Vagina (tissue), 2 donors: ENCODE measurements around the gene NME3. TPM values are rescaled to one million over a fixed set of nuclear protein-coding genes. Genes with fewer than 3 reads are reported as not detected.

Source experiments
- DNase-seq, 2 donors: peaks; one replicate each; pipeline ENCODE4 v3.0.0-alpha.2; 2017; ENCODE audit errors: extremely low spot score in 2 of 2
- H3K27ac ChIP-seq: fragments of 200-600 bp; sonication (generic); one replicate; pipeline ENCODE4 v1.5.1; 2019
- H3K27me3 ChIP-seq: fragments of 200-600 bp; sonication (generic); one replicate; pipeline ENCODE4 v1.5.1; 2019
- H3K36me3 ChIP-seq, 2 donors: fragments of 200-600 bp; sonication (generic); one replicate each; pipeline ENCODE4 v1.5.1; 2017 to 2019
- H3K4me1 ChIP-seq: fragments of 200-600 bp; sonication (generic); one replicate; pipeline ENCODE4 v1.5.1; 2019
- H3K4me3 ChIP-seq, 2 donors: fragments of 200-600 bp; sonication (generic); 1 replicate in 1 of 2; 2 replicates in 1 of 2; pipeline ENCODE4 v1.5.1; 2016 to 2019
- H3K9me3 ChIP-seq: fragments of 200-600 bp; sonication (generic); one replicate; pipeline ENCODE4 v1.5.1; 2019
- CTCF ChIP-seq, 3 experiments: fragments of 450-650 bp in 2 of 3; fragments of 200-600 bp in 1 of 3; sonication (generic) in 1 of 3; IDR thresholded peaks; one replicate each; pipeline ENCODE4 v1.5.1; 2017 to 2019; ENCODE audit warnings: antibody characterized with exemption in 3 of 3, mild to moderate bottlenecking in 2 of 3, moderate library complexity in 2 of 3
- POLR2A ChIP-seq, 2 donors: fragments of 450-650 bp; IDR thresholded peaks; one replicate each; pipeline ENCODE4 v1.6.1; 2017; ENCODE audit warnings: antibody characterized with exemption in 2 of 2, mild to moderate bottlenecking in 2 of 2, moderate library complexity in 2 of 2
- POLR2AphosphoS5 ChIP-seq, 2 donors: sonication (generic); formaldehyde crosslinking; IDR thresholded peaks; one replicate each; pipeline ENCODE4 v1.9.0; 2017; ENCODE audit warnings: antibody characterized with exemption in 2 of 2, mild to moderate bottlenecking in 2 of 2, low read depth in 1 of 2; ENCODE audit not compliant: insufficient read depth in 1 of 2
- intact Hi-C: fragments of 100-400 bp; cut with DNase I; formaldehyde crosslinking; loops from one replicate; pipeline ENCODE4 v1.15.1; 2023
- total RNA-seq: library from RNA; depleted of rRNA; stranded (reverse); fragments of >200 nt; gene quantifications from one replicate; pipeline ENCODE4 v1.2.3, GENCODE V29; 2016

The NME3 gene
- total RNA-seq, 1 donor from 2014 or later = 96.0 TPM

GRCh38 chr16:1759511-1759910 is 11.8 kb downstream of the NME3 start:
- no peak overlapping the region for H3K27ac ChIP-seq
- no peak for DNase-seq
- peaks cover 0 to 54% of the 10 kb centered on the region in 2 donors for H3K36me3 ChIP-seq
- intact Hi-C loops = no loop called here
- no peaks in the 10 kb centered on the region for H3K4me1 ChIP-seq
- no peaks in the 10 kb centered on the region for H3K9me3 ChIP-seq
- H3K27me3 ChIP-seq = no peaks in the 10 kb centered on the region
- TF ChIP-seq POLR2AphosphoS5 (IDR thresholded peaks at IDR 0.05; ENCODE audit: insufficient read depth in 1 of 2, low read depth in 1 of 2) (no peak), POLR2A (IDR thresholded peaks at IDR 0.05) (no peak), CTCF (IDR thresholded peaks at IDR 0.05) (no peak)
- H3K4me3 ChIP-seq = no peak overlapping the region

GRCh38 chr16:1758923-1759322 is 12.4 kb downstream of the NME3 start:
- no peaks in the 10 kb centered on the region for H3K27me3 ChIP-seq
- TF ChIP-seq POLR2AphosphoS5 (IDR thresholded peaks at IDR 0.05; ENCODE audit: insufficient read depth in 1 of 2, low read depth in 1 of 2) (no peak), CTCF (IDR thresholded peaks at IDR 0.05) (no peak)
- H3K36me3 ChIP-seq = peaks cover 0 to 48% of the 10 kb centered on the region in 2 donors
- no peaks in the 10 kb centered on the region for H3K4me1 ChIP-seq
- H3K4me3 ChIP-seq = no peak overlapping the region
- DNase-seq = no peak
- H3K9me3 ChIP-seq = no peaks in the 10 kb centered on the region
- intact Hi-C loops = no loop called here
- no peak overlapping the region for H3K27ac ChIP-seq

- TF ChIP-seq CTCF (IDR thresholded peaks at IDR 0.05) = no peak
- no peak for TF ChIP-seq POLR2AphosphoS5 (IDR thresholded peaks at IDR 0.05; ENCODE audit: insufficient read depth in 1 of 2, low read depth in 1 of 2)
- no peak for TF ChIP-seq POLR2A (IDR thresholded peaks at IDR 0.05)
- H3K4me1 ChIP-seq = no peaks in the 10 kb centered on the region
- intact Hi-C loops = no loop called here
- H3K27ac ChIP-seq = no peak overlapping the region
- no peaks in the 10 kb centered on the region for H3K27me3 ChIP-seq
- no peak overlapping the region for H3K4me3 ChIP-seq
- no peaks in the 10 kb centered on the region for H3K9me3 ChIP-seq
- DNase-seq = no peak
- peaks cover 0 to 42% of the 10 kb centered on the region in 2 donors for H3K36me3 ChIP-seq
Observed at GRCh38 chr16:1757714-1758461, 13.5 kb downstream of the NME3 start.

- intact Hi-C loops = no loop called here
- no peaks in the 10 kb centered on the region for H3K27me3 ChIP-seq
- no peaks in the 10 kb centered on the region for H3K9me3 ChIP-seq
- H3K4me1 ChIP-seq = no peaks in the 10 kb centered on the region
- no peak for DNase-seq
- H3K36me3 ChIP-seq = peaks cover 0 to 51% of the 10 kb centered on the region in 2 donors
- H3K27ac ChIP-seq = no peak overlapping the region
- H3K4me3 ChIP-seq = no peak overlapping the region
- TF ChIP-seq CTCF (IDR thresholded peaks at IDR 0.05) (no peak), POLR2AphosphoS5 (IDR thresholded peaks at IDR 0.05; ENCODE audit: insufficient read depth in 1 of 2, low read depth in 1 of 2) (no peak), POLR2A (IDR thresholded peaks at IDR 0.05) (no peak)
Observed at GRCh38 chr16:1754204-1754603, 17.1 kb downstream of the NME3 start.

- Histone ChIP-seq H3K9me3 (no peaks in the 10 kb centered on the region), H3K27ac (no peak overlapping the region), H3K4me1 (no peaks in the 10 kb centered on the region), H3K4me3 (no peak overlapping the region), H3K27me3 (no peaks in the 10 kb centered on the region), H3K36me3 (peaks cover 0 to 56% of the 10 kb centered on the region in 2 donors)
- TF ChIP-seq POLR2A (IDR thresholded peaks at IDR 0.05) (no peak), CTCF (IDR thresholded peaks at IDR 0.05) (no peak), POLR2AphosphoS5 (IDR thresholded peaks at IDR 0.05; ENCODE audit: insufficient read depth in 1 of 2, low read depth in 1 of 2) (no peak)
- DNase-seq = no peak
- intact Hi-C loops = no loop called here
Observed at GRCh38 chr16:1752853-1753252, 18.5 kb downstream of the NME3 start.
